ENCODE results near the gene CCDC127. TPM values are rescaled to one million over a fixed set of nuclear protein-coding genes. Genes with fewer than 3 reads are reported as not detected.

Gene CCDC127
- total RNA-seq, 1 experiment from 2014 or later, result 5.4 TPM

- intact Hi-C loops (cut with micrococcal nuclease), result no loop called here
- no peak overlapping the region for H3K4me2 ChIP-seq (ENCODE audit: low read length)
- H3K27me3 ChIP-seq (ENCODE audit: low read length), result no peaks in the 10 kb centered on the region
- ChIA-PET CTCF (no interaction called here), POLR2A (ENCODE audit: unreplicated experiment) (no interaction called here)
- H3K79me2 ChIP-seq (ENCODE audit: low read length), result no peaks in the 10 kb centered on the region
- BruUV-seq (replicated peaks), result no TSS peak
- H4K20me1 ChIP-seq (ENCODE audit: low read length), result no peaks in the 10 kb centered on the region
- H3K9me2 ChIP-seq (replicated peaks; ENCODE audit: low read length), result no peaks in the 10 kb centered on the region
- TF ChIP-seq EZH2 (IDR thresholded peaks at IDR 0.05; ENCODE audit: low read length, unreplicated experiment) (no peak), EZH2phosphoT487 (IDR thresholded peaks at IDR 0.05; ENCODE audit: borderline replicate concordance, low read length) (no peak), CTCF (conservative IDR thresholded peaks at IDR 0.05; ENCODE audit: low read depth, low read length) (no peak)
- H3K9me3 ChIP-seq (ENCODE audit: low read length), result no peaks in the 10 kb centered on the region
- H2AFZ ChIP-seq (ENCODE audit: low read length), result no peak overlapping the region
- no peak overlapping the region for H3K4me3 ChIP-seq (ENCODE audit: low read length)
- H3K27ac ChIP-seq (ENCODE audit: low read length), result no peak overlapping the region
- no peaks in the 10 kb centered on the region for H3F3A ChIP-seq (ENCODE audit: low read length, unreplicated experiment)
- peaks cover 24% of the 10 kb centered on the region for H3K4me1 ChIP-seq (ENCODE audit: insufficient read depth, low read length)
- H3K9ac ChIP-seq (ENCODE audit: low read length), result no peak overlapping the region
- no peak for ATAC-seq
- H3K36me3 ChIP-seq (ENCODE audit: low read depth, low read length), result no peaks in the 10 kb centered on the region
- no peak for DNase-seq
Observed at GRCh38 chr5:170971-171800, 46.8 kb downstream of the CCDC127 start.

- Histone ChIP-seq H3K79me2 (ENCODE audit: low read length) (no peaks in the 10 kb centered on the region), H3K4me1 (ENCODE audit: insufficient read depth, low read length) (peaks cover 24% of the 10 kb centered on the region), H2AFZ (ENCODE audit: low read length) (no peak overlapping the region), H3K9ac (ENCODE audit: low read length) (peak overlapping the region; percentile 89), H3K4me2 (ENCODE audit: low read length) (no peak overlapping the region), H4K20me1 (ENCODE audit: low read length) (no peaks in the 10 kb centered on the region), H3F3A (ENCODE audit: low read length, unreplicated experiment) (no peaks in the 10 kb centered on the region), H3K9me3 (ENCODE audit: low read length) (no peaks in the 10 kb centered on the region), H3K36me3 (ENCODE audit: low read depth, low read length) (no peaks in the 10 kb centered on the region), H3K4me3 (ENCODE audit: low read length) (no peak overlapping the region), H3K27me3 (ENCODE audit: low read length) (no peaks in the 10 kb centered on the region), H3K9me2 (replicated peaks; ENCODE audit: low read length) (no peaks in the 10 kb centered on the region), H3K27ac (ENCODE audit: low read length) (peak overlapping the region; percentile 95)
- intact Hi-C loops (cut with micrococcal nuclease), result no loop called here
- POLR2A ChIA-PET (ENCODE audit: unreplicated experiment), result interaction anchor here (1.0 kb wide), 1 partner anchor 22 kb away, joined by 4 read pairs; no protein-coding TSS in a partner anchor
- no peak for DNase-seq
- ATAC-seq, result no peak
- TF ChIP-seq EZH2phosphoT487 (IDR thresholded peaks at IDR 0.05; ENCODE audit: borderline replicate concordance, low read length) (no peak), EZH2 (IDR thresholded peaks at IDR 0.05; ENCODE audit: low read length, unreplicated experiment) (no peak), CTCF (conservative IDR thresholded peaks at IDR 0.05; ENCODE audit: low read depth, low read length) (no peak)
- CTCF ChIA-PET, result no interaction called here
- BruUV-seq (replicated peaks), result no TSS peak
Observed at GRCh38 chr5:169728-170094, 48.2 kb downstream of the CCDC127 start.

DNA sequence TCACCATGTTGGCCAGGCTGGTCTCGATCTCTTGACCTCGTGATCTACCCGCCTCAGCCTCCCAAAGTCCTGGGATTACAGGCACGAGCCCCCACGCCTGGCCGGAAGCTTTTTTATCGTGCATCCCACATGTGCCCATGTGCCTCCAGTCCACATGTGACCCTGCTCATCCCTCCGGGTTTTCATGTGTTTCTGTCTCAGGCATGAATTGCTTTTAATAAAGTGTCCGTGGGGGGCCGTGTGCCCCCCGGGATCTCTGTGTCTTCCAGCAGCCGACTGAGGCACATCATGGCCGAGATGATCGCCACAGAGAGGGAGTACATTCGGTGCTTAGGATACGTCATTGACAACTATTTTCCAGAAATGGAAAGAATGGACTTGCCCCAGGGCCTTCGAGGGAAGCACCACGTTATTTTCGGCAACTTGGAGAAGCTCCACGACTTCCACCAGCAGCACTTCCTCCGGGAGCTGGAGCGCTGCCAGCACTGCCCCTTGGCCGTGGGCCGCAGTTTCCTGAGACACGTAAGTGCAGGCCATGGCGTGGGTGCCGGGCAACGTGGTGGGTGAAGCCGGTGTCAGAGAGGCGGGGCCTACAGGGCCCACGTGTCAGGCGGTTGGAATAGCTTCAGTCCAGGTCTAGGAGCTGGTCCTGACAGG is 48.8 kb downstream of the CCDC127 start:
- Histone ChIP-seq H3K27me3 (ENCODE audit: low read length) (no peaks in the 10 kb centered on the region), H3K9me3 (ENCODE audit: low read length) (no peaks in the 10 kb centered on the region), H2AFZ (ENCODE audit: low read length) (no peak overlapping the region), H3K9ac (ENCODE audit: low read length) (peak overlapping the region; percentile 89), H3K79me2 (ENCODE audit: low read length) (no peaks in the 10 kb centered on the region), H3K4me2 (ENCODE audit: low read length) (peak overlapping the region; percentile 64), H3K27ac (ENCODE audit: low read length) (peak overlapping the region; percentile 95), H4K20me1 (ENCODE audit: low read length) (no peaks in the 10 kb centered on the region), H3K9me2 (replicated peaks; ENCODE audit: low read length) (no peaks in the 10 kb centered on the region), H3K4me3 (ENCODE audit: low read length) (no peak overlapping the region), H3K36me3 (ENCODE audit: low read depth, low read length) (no peaks in the 10 kb centered on the region), H3K4me1 (ENCODE audit: insufficient read depth, low read length) (peaks cover 24% of the 10 kb centered on the region), H3F3A (ENCODE audit: low read length, unreplicated experiment) (no peaks in the 10 kb centered on the region)
- BruUV-seq (replicated peaks), result no TSS peak
- DNase-seq (peak; percentile 9), ATAC-seq (no peak; the same call in 1 of the 2 replicates)
- ChIA-PET CTCF (no interaction called here), POLR2A (ENCODE audit: unreplicated experiment) (interaction anchor here (1.0 kb wide), 1 partner anchor 21 kb away, joined by 4 read pairs; no protein-coding TSS in a partner anchor)
- TF ChIP-seq EZH2 (IDR thresholded peaks at IDR 0.05; ENCODE audit: low read length, unreplicated experiment), result no peak
- TF ChIP-seq EZH2phosphoT487 (IDR thresholded peaks at IDR 0.05; ENCODE audit: borderline replicate concordance, low read length), result no peak
- no peak for TF ChIP-seq CTCF (conservative IDR thresholded peaks at IDR 0.05; ENCODE audit: low read depth, low read length)
- intact Hi-C loops (cut with micrococcal nuclease), result no loop called here
